Gastroesophageal sphincter (tissue), 4 donors: ENCODE measurements around the gene ETNPPL. TPM values are rescaled to one million over a fixed set of nuclear protein-coding genes. Genes with fewer than 3 reads are reported as not detected.

Experiments used
- ATAC-seq: fragments of 150-250 bp; one replicate; pipeline ENCODE4 v1.9.1; 2016; ENCODE audit warnings: mild to moderate bottlenecking, moderate library complexity
- H3K27ac ChIP-seq, 4 donors: fragments of 200-600 bp; sonication (generic) in 3 of 4; 1 replicate in 3 of 4; 2 replicates in 1 of 4; pipeline ENCODE4 v1.5.1; 2016 to 2019
- H3K27me3 ChIP-seq: fragments of 200-600 bp; sonication (generic); one replicate; pipeline ENCODE4 v1.5.1; 2019
- H3K36me3 ChIP-seq, 2 donors: fragments of 200-600 bp; sonication (generic); one replicate each; pipeline ENCODE4 v1.5.1; 2019; ENCODE audit warnings: control low read depth in 1 of 2
- H3K4me1 ChIP-seq, 3 donors: fragments of 200-600 bp; sonication (generic); 1 replicate in 2 of 3; 2 replicates in 1 of 3; pipeline ENCODE4 v1.5.1; 2016 to 2019; ENCODE audit warnings: control low read depth in 2 of 3
- H3K4me3 ChIP-seq, 2 donors: fragments of 200-600 bp; sonication (generic); one replicate each; pipeline ENCODE4 v1.5.1; 2019; ENCODE audit warnings: mild to moderate bottlenecking in 1 of 2, moderate library complexity in 1 of 2
- H3K9me3 ChIP-seq, 3 donors: fragments of 200-600 bp; sonication (generic); one replicate each; pipeline ENCODE4 v1.5.1; 2017 to 2019; ENCODE audit warnings: control low read depth in 2 of 3
- CTCF ChIP-seq, 4 experiments: fragments of 200-600 bp in 2 of 4; fragments of 450-650 bp in 2 of 4; sonication (generic) in 1 of 4; IDR thresholded peaks; one replicate each; pipeline ENCODE4 v1.5.1; 2017 to 2019; ENCODE audit warnings: antibody characterized with exemption in 4 of 4, mild to moderate bottlenecking in 2 of 4, moderate library complexity in 2 of 4
- EP300 ChIP-seq: sonication (generic); formaldehyde crosslinking; IDR thresholded peaks from one replicate; pipeline ENCODE4 v1.6.1; 2017; ENCODE audit warnings: antibody characterized with exemption, mild to moderate bottlenecking
- POLR2A ChIP-seq, 2 donors: fragments of 450-650 bp; IDR thresholded peaks; one replicate each; pipeline ENCODE4 v1.6.1; 2017; ENCODE audit warnings: antibody characterized with exemption in 2 of 2, mild to moderate bottlenecking in 2 of 2, moderate library complexity in 1 of 2
- POLR2AphosphoS5 ChIP-seq: sonication (generic); formaldehyde crosslinking; IDR thresholded peaks from one replicate; pipeline ENCODE4 v1.6.1; 2017; ENCODE audit warnings: antibody characterized with exemption
- WGBS, 2 donors: methylation state at CpG; one replicate each; pipeline ENCODE4 v1.1.5; 2018; ENCODE audit warnings: low coverage in 1 of 2; 5-methylcytosine and 5-hydroxymethylcytosine counted together
- total RNA-seq, 4 donors: library from RNA; depleted of rRNA; stranded (reverse); fragments of >200 nt; gene quantifications; one replicate each; pipeline ENCODE4 v1.1.0, GENCODE V29; 2016

The ETNPPL gene
- total RNA-seq, 4 donors from 2014 or later: not detected

DNA sequence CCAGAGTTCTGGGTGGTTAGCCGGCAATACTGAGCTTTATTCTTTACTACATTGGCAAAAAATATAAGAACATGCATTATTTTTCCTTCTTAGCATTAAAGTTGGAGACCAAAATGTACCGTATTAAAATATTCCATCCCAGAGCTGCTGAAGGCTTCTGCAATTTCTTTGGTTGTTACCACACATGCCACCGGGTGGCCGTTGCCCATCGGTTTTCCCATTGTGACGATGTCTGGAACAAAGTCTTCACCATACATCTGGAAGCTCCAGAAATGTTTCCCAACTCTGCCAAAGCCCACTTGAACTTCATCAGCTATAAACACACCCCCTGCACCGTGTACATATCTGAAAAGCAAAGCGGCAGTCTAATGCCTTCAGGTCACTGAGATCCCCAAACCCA is 13.7 kb downstream of the ETNPPL start:
- Histone ChIP-seq H3K27ac (no peak overlapping the region), H3K36me3 (no peaks in the 10 kb centered on the region), H3K27me3 (no peaks in the 10 kb centered on the region), H3K9me3 (no peaks in the 10 kb centered on the region), H3K4me1 (no peaks in the 10 kb centered on the region), H3K4me3 (no peak overlapping the region)
- WGBS, 2 donors: 78 to 90% methylated on average over 8 of the region's 8 CpGs
- ATAC-seq: no peak
- TF ChIP-seq EP300: no peak
- TF ChIP-seq POLR2A (IDR thresholded peaks at IDR 0.05): no peak
- TF ChIP-seq CTCF (IDR thresholded peaks at IDR 0.05): no peak
- TF ChIP-seq POLR2AphosphoS5: no peak

GRCh38 chr4:108746511-108746910 is 16.3 kb downstream of the ETNPPL start:
- Histone ChIP-seq H3K4me1 (no peaks in the 10 kb centered on the region), H3K36me3 (no peaks in the 10 kb centered on the region), H3K27ac (no peak overlapping the region), H3K9me3 (no peaks in the 10 kb centered on the region), H3K27me3 (no peaks in the 10 kb centered on the region), H3K4me3 (no peak overlapping the region)
- WGBS, 2 donors: 77 to 80% methylated on average over 3 of the region's 3 CpGs
- ATAC-seq: no peak
- no peak for TF ChIP-seq POLR2A (IDR thresholded peaks at IDR 0.05)
- no peak for TF ChIP-seq CTCF (IDR thresholded peaks at IDR 0.05)
- no peak for TF ChIP-seq EP300
- TF ChIP-seq POLR2AphosphoS5: no peak

DNA sequence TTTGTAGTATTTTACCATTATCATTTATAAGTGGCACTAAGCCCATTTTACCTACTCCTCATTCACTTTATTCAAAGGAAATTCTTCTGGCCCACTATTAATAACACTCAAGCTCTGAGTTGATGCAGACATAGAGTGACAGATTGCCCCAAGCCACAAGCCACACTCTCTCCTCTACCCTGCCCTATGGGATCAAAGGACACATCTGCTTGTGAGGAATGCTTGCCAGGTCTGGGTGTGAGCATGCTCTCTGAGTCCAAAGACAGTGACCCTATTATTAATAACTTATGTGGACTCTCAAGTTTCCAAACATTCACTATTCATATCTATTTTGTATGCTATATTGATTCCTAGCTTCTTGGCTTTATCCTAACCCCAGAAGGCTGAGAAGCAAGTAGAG is 18.5 kb downstream of the ETNPPL start:
- Histone ChIP-seq H3K27me3 (no peaks in the 10 kb centered on the region), H3K27ac (no peak overlapping the region), H3K9me3 (no peaks in the 10 kb centered on the region), H3K4me1 (no peaks in the 10 kb centered on the region), H3K4me3 (no peak overlapping the region), H3K36me3 (no peaks in the 10 kb centered on the region)
- TF ChIP-seq EP300: no peak
- ATAC-seq: no peak

- 44 to 56% methylated on average over 7 to 13 of the region's 13 CpGs for WGBS, 2 donors
- Histone ChIP-seq H3K4me3 (no peak overlapping the region), H3K9me3 (no peaks in the 10 kb centered on the region), H3K36me3 (no peaks in the 10 kb centered on the region), H3K27me3 (no peaks in the 10 kb centered on the region), H3K4me1 (no peaks in the 10 kb centered on the region), H3K27ac (no peak overlapping the region)
- ATAC-seq: no peak
- TF ChIP-seq CTCF (IDR thresholded peaks at IDR 0.05) (no peak), POLR2A (IDR thresholded peaks at IDR 0.05) (no peak), EP300 (no peak), POLR2AphosphoS5 (no peak)
Observed at GRCh38 chr4:108742451-108743420, 20.1 kb downstream of the ETNPPL start.

DNA sequence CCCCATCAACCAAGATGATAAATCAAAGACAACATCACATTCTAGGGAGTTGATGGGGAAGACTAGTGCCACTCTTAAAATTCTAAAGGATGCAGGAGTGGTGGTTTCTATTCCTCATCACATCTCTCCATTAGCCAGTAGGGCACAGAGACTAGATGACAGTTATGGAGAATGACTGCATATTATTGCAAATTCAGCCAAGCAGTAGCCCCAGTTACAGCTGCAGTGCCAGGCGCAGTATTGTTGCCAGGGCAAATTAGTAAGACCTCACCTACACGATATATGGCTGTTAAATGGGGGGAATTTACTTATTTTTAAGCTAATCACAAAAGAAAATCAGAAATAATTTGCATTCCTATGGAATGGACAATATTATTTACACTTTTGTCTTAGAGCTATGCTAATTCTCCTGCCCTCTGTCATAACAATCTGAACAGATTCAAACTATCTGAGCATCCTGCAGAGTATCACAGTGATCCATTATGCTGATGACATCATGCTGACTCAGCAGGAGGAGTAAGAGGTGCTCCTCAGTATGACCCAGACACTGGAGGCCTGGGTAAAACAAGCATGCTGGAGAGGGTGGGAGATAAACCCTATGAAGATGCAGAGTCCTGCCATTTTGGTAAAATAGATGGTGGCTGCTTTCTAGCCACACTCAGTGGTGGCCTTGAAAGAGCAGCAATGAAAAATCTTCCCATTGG is 24.7 kb downstream of the ETNPPL start:
- no peak for TF ChIP-seq POLR2A (IDR thresholded peaks at IDR 0.05)
- no peak for TF ChIP-seq EP300
- TF ChIP-seq POLR2AphosphoS5: no peak
- TF ChIP-seq CTCF (IDR thresholded peaks at IDR 0.05): no peak
- no peak overlapping the region for H3K4me3 ChIP-seq
- no peaks in the 10 kb centered on the region for H3K27me3 ChIP-seq
- WGBS, 2 donors: 81% methylated on average over 2 of the region's 2 CpGs; no CpG with 5 or more reads in 1 of the 2 donors
- no peaks in the 10 kb centered on the region for H3K9me3 ChIP-seq
- no peaks in the 10 kb centered on the region for H3K36me3 ChIP-seq
- no peak for ATAC-seq
- H3K4me1 ChIP-seq: no peaks in the 10 kb centered on the region
- H3K27ac ChIP-seq: no peak overlapping the region
